GM21619 (cell line): ENCODE results near the gene NETO2.
"Not testable (repeated sequence)": the region's sequence is repeated elsewhere in the genome, so short reads cannot be mapped to it uniquely, and the experiment has no call there.

ENCODE experiments used
- ATAC-seq: cut with Tn5 transposase; IDR thresholded peaks from one replicate; pipeline ENCODE4 v1.9.1; 2021; ENCODE audit not compliant: unreplicated experiment

NETO2 gene

GRCh38 chr16:47136099-47136842 is 7.5 kb downstream of the NETO2 start:
- ATAC-seq: no peak

DNA sequence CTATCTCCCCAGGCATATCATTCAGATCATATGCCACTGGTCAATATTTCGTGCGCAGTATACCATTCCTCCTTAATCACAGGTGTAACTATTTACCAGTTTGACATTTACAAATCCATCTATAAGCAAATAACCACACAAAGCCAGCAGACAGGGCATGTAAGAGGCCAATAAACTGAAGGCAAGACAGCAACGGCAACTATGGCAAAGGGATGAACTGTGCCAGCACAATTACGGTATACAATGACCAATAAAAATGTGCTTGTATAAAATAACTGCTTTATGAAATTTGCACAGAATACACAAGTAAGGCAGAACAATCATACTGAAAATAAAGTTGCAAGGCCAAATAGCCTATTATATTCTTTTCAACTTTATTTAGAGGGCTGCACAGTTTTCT is 9.2 kb downstream of the NETO2 start:
- ATAC-seq: no peak

GRCh38 chr16:47132308-47132707 is 11.4 kb downstream of the NETO2 start:
- no peak for ATAC-seq

DNA sequence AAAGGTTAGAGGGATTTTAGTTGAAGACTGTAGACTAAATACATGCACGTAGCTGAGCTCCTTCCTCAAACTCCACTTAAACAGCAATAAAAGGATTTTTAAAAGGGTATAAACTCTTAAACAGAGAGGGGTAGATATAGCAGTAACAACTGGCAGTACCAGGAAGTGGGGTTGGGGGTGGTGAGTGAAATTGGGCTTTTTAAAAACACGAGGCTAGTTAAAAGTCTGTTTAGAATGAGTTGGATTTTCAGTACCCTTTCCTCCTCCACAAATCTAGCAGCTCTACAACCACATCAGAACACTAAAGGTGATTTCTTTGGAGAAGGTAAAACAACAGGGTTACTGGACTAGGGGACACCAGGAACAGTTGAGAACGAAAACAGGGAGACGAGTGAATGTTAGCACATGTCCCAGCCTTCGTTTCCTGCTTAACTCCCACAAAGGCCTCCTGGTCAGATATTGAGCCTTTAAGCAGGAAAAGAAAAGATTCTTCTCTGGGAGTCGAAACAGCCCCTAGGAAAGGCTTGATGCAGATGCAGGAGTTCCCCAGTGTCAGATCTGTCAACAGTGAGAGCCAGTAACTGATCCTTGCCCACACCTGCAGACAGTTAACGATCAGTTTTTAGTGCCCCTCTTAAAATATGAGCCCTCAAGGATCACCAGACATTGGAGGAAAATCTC is 13.8 kb downstream of the NETO2 start:
- ATAC-seq: no peak

DNA sequence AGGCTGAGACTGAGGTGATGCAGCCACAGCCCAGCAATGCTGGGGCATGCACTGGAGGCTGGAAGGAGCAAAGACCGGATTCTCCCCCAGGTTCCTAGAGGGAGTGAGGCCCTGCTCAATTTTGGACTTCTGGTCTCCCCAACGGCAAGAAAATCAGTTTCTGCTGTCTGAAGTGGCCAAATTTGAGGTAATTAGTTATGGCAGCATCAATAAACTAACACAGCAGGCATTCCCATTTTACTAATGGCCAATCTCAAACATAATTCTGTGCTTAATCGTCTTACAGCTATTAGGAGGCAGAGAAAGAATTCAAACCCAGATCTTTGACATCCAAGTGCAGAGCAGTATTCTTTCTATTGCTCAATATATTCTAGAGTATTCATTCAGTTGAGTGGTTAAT is 16.2 kb downstream of the NETO2 start:
- ATAC-seq: no peak

GRCh38 chr16:47125757-47126156 is 18.0 kb downstream of the NETO2 start:
- ATAC-seq: no peak

- ATAC-seq: no peak
Measured at GRCh38 chr16:47113130-47113529, 30.6 kb downstream of the NETO2 start.

DNA sequence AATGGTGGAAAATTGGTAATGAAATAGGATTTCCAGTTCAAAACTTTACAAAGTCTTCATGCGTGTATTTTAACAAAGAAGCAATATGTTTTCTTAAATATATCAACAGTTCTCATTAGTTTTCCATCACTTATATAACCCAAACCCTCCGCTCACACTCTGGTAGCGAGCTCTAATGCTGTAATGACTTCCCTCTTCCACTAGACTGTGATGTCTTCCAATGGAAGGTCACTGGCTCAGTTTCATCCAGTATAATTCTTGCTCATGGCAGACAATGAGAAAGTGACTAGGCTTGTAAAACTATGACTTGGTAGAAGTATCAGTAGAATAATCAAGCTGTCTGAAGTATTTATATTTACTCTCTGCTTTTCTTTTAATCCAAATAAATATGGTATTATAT is 32.8 kb downstream of the NETO2 start:
- no peak for ATAC-seq

DNA sequence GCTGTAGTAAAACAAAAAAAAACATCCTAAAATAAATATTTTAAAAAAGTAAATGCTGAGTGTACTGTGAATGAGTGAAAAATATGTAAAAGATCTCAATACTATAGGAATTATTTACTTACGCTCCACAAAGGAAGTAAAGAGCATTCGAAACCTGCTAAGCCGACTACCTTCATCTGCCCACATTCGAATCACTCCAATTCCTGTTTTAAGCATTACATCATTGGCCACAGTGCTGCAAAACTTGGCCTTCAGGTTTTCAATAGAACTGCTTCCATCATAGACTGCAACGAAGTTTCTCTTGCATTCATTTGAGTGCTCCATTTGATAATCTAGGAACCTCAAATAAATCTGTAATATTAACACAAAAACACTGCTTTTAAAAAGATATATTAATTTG is 34.4 kb downstream of the NETO2 start:
- no peak for ATAC-seq

- not testable (repeated sequence) for ATAC-seq
Measured at GRCh38 chr16:47102921-47103320, 40.8 kb downstream of the NETO2 start.

GRCh38 chr16:47097154-47097553 is 46.6 kb downstream of the NETO2 start:
- ATAC-seq: not testable (repeated sequence)

DNA sequence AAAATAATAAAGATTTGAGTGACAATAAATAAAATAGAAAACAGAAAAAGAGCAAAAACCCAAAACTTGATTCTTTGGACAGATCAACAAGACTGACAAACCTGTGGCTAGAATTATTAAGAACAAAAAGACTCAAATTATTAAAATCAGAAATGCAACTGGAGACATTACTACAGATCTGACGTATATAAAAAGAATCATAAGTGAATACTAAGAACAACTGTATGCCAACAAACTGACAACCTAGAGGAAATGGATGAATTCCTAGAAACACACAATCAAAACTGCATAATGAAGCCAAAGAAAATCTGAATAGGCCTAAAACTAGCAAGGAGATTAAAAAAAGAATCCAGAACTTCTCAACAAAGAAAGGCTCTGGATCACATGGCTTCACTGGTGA is 47.4 kb downstream of the NETO2 start:
- no peak for ATAC-seq

GRCh38 chr16:47084198-47084597 is 59.5 kb downstream of the NETO2 start:
- ATAC-seq: no peak

DNA sequence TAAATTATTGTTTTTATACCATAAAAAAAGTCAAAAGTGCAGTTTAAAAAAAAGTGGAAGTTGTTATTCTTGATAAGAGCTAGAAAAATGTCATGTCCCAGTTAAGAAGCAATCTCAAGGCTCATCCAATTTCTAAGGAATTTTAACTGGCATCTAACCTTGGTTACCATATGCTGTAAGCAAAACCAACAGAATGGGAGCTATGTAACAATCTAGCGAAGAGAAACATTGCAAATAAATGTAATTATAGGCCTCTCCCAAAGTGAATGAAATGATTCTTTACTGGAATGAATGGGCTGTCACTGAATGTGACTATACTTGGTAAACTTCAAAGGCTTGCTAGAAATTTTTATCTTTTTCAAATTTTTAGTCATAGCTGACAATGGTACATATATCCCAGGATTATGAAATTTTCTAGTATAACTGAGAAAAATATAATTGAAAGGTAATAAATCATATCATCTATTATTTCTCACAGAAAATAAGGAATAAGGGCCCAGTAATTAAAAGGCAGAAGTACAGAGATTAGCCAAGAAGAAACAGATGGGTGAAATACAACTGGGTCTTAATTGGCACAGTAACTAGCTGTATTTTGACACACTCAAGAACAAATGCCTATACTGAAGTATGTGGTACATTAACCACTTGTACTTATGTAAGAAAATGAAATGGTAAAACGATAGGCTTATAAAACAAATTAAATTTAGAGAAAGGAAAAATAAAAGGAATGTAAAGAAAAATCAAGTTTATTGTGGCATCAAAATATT is 61.5 kb downstream of the NETO2 start:
- no peak for ATAC-seq

DNA sequence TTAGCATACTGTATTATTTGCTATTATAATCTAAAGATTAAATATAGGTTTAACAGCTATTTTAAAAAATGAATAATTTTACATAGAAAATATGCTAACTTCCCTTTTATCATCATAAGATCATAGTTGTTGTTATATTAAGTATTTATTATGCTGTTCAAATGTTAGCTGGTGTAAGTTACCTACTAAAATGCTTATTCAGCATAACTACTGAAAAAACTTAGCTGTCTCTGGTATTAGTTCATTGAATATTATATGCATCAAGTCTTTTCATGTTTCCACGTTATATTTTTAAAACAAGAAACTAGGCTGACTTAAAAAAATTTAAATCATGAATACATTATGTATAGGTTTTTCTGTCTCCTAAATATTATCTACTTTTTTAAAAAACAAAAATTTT is 62.6 kb downstream of the NETO2 start:
- no peak for ATAC-seq

GRCh38 chr16:47079860-47080259 is 63.9 kb downstream of the NETO2 start:
- no peak for ATAC-seq

GRCh38 chr16:47073223-47074155 is 70.3 kb downstream of the NETO2 start:
- ATAC-seq: peak; percentile 49

- ATAC-seq: no peak
Measured at GRCh38 chr16:47072158-47072557, 71.6 kb downstream of the NETO2 start.

GRCh38 chr16:47069841-47070584 is 73.7 kb downstream of the NETO2 start:
- no peak for ATAC-seq

- no peak for ATAC-seq
Measured at GRCh38 chr16:47069313-47069712, 74.4 kb downstream of the NETO2 start.
